ENCODE measurements around the gene TBC1D2. TPM values are rescaled to one million over a fixed set of nuclear protein-coding genes. Genes with fewer than 3 reads are reported as not detected.
"Not testable (repeated sequence)": the region's sequence is repeated elsewhere in the genome, so short reads cannot be mapped to it uniquely, and the experiment has no call there.

The TBC1D2 gene
- total and polyA plus RNA-seq, 5 donors, result 1.6 to 3.5 (median 3.0) TPM

GRCh38 chr9:98289614-98290201 is 34.3 kb upstream of the TBC1D2 start:
- H3K4me3 ChIP-seq (ENCODE audit: low read length), result no peak overlapping the region
- WGBS, result 59% methylated on average over 12 of the region's 12 CpGs
- no peaks in the 10 kb centered on the region for H3K9me3 ChIP-seq (ENCODE audit: control insufficient read depth, low read length)
- no peak for DNase-seq
- no peak overlapping the region for H3K27ac ChIP-seq (ENCODE audit: low read length)
- peak; percentile 31 to 40 for ATAC-seq
- no peaks in the 10 kb centered on the region for H3K4me1 ChIP-seq (ENCODE audit: control insufficient read depth, insufficient read depth, low read length)
- intact Hi-C loops (cut with DNase I), result no loop called here
- H3K27me3 ChIP-seq (ENCODE audit: control insufficient read depth, insufficient read depth), result no peaks in the 10 kb centered on the region

DNA sequence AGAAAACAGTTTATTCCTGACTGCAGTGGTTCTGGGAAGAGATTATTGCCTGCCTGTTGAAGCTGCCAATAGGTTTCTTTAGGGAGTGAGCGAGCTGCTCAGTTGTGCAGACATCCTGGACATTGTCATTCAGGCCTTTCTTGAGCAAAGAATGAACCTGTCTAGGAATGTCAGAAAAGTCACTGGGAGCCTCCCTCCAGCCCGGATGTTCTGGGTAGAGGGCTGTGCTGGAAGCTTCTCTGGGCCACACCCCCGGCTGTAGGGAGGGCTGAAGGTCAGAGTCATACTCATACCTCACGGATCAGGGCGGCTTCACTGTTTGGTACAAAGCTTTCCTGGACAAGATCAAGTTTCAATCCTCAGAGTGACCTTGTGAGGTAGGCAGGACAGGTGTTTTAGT is 33.4 kb upstream of the TBC1D2 start:
- Histone ChIP-seq H3K4me3 (ENCODE audit: low read length) (no peak overlapping the region), H3K9me3 (ENCODE audit: control insufficient read depth, low read length) (no peaks in the 10 kb centered on the region), H3K27ac (ENCODE audit: low read length) (no peak overlapping the region), H3K4me1 (ENCODE audit: control insufficient read depth, insufficient read depth, low read length) (no peaks in the 10 kb centered on the region), H3K27me3 (ENCODE audit: control insufficient read depth, insufficient read depth) (no peaks in the 10 kb centered on the region)
- intact Hi-C loops (cut with DNase I), result no loop called here
- ATAC-seq, result no peak
- DNase-seq, result no peak
- 72% methylated on average over 5 of the region's 5 CpGs for WGBS

DNA sequence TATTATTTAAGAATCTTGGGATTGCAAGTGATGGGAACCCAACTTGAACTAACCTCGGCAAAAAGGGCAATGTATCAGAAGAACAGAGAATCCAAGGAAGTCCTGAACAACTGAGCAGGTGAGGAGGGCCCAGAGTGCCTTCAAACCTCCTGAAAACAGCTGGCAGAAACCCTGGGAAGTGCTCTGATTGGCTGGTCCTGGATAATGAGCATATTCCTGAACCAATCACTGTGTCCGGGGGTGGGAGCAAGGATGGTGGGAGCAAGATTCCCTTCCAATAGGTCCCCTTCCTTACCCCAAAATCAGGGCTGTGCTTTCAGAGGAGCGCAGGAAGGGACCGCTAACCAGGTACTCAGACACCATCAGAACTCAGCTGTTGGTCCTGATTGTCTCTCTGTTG is 31.9 kb upstream of the TBC1D2 start:
- 93% methylated on average over 4 of the region's 4 CpGs for WGBS
- no peaks in the 10 kb centered on the region for H3K4me1 ChIP-seq (ENCODE audit: control insufficient read depth, insufficient read depth, low read length)
- ATAC-seq, result no peak
- H3K27ac ChIP-seq (ENCODE audit: low read length), result no peak overlapping the region
- no peak for DNase-seq
- H3K27me3 ChIP-seq (ENCODE audit: control insufficient read depth, insufficient read depth), result no peaks in the 10 kb centered on the region
- no peak overlapping the region for H3K4me3 ChIP-seq (ENCODE audit: low read length)
- no peaks in the 10 kb centered on the region for H3K9me3 ChIP-seq (ENCODE audit: control insufficient read depth, low read length)
- intact Hi-C loops (cut with DNase I), result no loop called here

DNA sequence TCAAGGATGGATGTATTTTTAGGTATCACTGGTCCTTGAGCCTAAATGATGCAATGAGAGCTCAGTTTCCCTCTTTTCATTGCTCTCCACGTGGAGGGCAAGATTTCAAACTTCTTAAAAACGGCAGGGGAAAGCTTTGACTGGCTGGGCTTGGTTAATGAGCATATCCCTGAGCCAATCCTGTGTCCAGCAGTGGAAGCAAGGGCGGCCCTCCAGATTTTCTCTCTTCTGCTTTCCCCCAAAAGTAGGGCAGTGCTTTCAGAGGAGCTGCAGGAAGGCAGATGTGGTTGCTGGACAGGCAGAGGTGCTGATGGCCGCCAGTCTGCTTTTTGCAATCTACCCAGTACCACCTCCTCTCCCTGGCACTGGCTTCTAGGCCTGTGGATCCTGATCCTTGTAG is 30.0 kb upstream of the TBC1D2 start:
- intact Hi-C loops (cut with DNase I), result no loop called here
- Histone ChIP-seq H3K4me3 (ENCODE audit: low read length) (no peak overlapping the region), H3K9me3 (ENCODE audit: control insufficient read depth, low read length) (no peaks in the 10 kb centered on the region), H3K27ac (ENCODE audit: low read length) (no peak overlapping the region), H3K4me1 (ENCODE audit: control insufficient read depth, insufficient read depth, low read length) (no peaks in the 10 kb centered on the region), H3K27me3 (ENCODE audit: control insufficient read depth, insufficient read depth) (no peaks in the 10 kb centered on the region)
- 71% methylated on average over 4 of the region's 4 CpGs for WGBS
- DNase-seq (no peak), ATAC-seq (no peak)

GRCh38 chr9:98284754-98285153 is 29.3 kb upstream of the TBC1D2 start:
- no peak for DNase-seq

DNA sequence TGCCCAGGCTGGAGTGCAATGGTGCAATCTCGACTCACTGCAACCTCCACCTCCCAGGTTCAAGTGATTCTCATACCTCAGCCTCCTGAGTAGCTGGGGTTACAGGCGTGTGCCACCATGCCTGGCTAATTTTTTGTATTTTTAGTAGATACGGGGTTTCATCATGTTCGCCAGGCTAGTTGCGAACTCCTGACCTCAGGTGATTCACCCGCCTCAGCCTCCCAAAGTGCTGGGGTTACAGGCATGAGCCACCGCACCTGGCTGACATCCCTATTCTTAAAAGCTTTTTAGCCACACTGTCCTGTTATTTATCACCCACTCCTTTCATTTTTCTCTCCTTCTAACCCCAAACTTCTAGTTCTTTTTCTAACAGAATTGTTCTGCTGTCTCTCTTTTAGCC is 27.7 kb upstream of the TBC1D2 start:
- ATAC-seq; H3K27me3 ChIP-seq (ENCODE audit: control insufficient read depth, insufficient read depth); DNase-seq; H3K27ac ChIP-seq (ENCODE audit: low read length); H3K4me1 ChIP-seq (ENCODE audit: control insufficient read depth, insufficient read depth, low read length); H3K9me3 ChIP-seq (ENCODE audit: control insufficient read depth, low read length); intact Hi-C loops (cut with DNase I); H3K4me3 ChIP-seq (ENCODE audit: low read length): not testable (repeated sequence)
- WGBS, result 81% methylated on average over 7 of the region's 7 CpGs

More at GRCh38 chr9:98284754-98285153, 29.3 kb upstream of the TBC1D2 start:
- intact Hi-C loops (cut with DNase I), result no loop called here
- WGBS, result 73% methylated on average over 3 of the region's 3 CpGs
- Histone ChIP-seq H3K9me3 (ENCODE audit: control insufficient read depth, low read length) (no peaks in the 10 kb centered on the region), H3K27me3 (ENCODE audit: control insufficient read depth, insufficient read depth) (no peaks in the 10 kb centered on the region), H3K4me3 (ENCODE audit: low read length) (no peak overlapping the region), H3K4me1 (ENCODE audit: control insufficient read depth, insufficient read depth, low read length) (no peaks in the 10 kb centered on the region), H3K27ac (ENCODE audit: low read length) (no peak overlapping the region)
- ATAC-seq, result no peak

GRCh38 chr9:98281281-98281680 is 25.8 kb upstream of the TBC1D2 start:
- no peaks in the 10 kb centered on the region for H3K4me1 ChIP-seq (ENCODE audit: control insufficient read depth, insufficient read depth, low read length)
- 91% methylated on average over 1 of the region's 1 CpG for WGBS
- no peak overlapping the region for H3K27ac ChIP-seq (ENCODE audit: low read length)
- no peak for ATAC-seq
- H3K27me3 ChIP-seq (ENCODE audit: control insufficient read depth, insufficient read depth), result no peaks in the 10 kb centered on the region
- H3K9me3 ChIP-seq (ENCODE audit: control insufficient read depth, low read length), result no peaks in the 10 kb centered on the region
- H3K4me3 ChIP-seq (ENCODE audit: low read length), result no peak overlapping the region
- no peak for DNase-seq
- intact Hi-C loops (cut with DNase I), result no loop called here

DNA sequence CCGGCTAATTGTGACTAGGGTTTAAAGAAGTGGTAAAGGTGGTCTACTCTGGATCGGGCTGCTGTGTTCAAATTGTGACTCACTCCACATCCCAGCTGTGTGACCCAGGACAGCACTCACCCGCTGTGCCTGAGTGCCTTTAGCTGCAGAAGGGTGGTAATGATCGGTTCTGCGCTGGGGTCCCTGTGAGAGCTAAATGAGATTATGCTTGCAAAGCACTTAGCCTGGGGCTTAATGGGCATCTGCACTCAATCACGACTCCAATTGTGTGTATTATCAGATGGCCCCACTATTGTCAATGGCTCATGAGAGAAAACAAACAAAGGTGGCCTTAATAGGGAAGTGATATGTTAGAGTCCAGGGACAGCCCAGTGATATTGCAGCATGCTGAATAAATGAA is 25.1 kb upstream of the TBC1D2 start:
- DNase-seq, result no peak
- H3K4me1 ChIP-seq (ENCODE audit: control insufficient read depth, insufficient read depth, low read length), result no peaks in the 10 kb centered on the region
- H3K4me3 ChIP-seq (ENCODE audit: low read length), result no peak overlapping the region
- 47% methylated on average over 6 of the region's 6 CpGs for WGBS
- H3K9me3 ChIP-seq (ENCODE audit: control insufficient read depth, low read length), result no peaks in the 10 kb centered on the region
- no peak for ATAC-seq
- H3K27me3 ChIP-seq (ENCODE audit: control insufficient read depth, insufficient read depth), result no peaks in the 10 kb centered on the region
- no peak overlapping the region for H3K27ac ChIP-seq (ENCODE audit: low read length)
- intact Hi-C loops (cut with DNase I), result no loop called here

GRCh38 chr9:98280162-98280561 is 24.7 kb upstream of the TBC1D2 start:
- no peak for ATAC-seq

DNA sequence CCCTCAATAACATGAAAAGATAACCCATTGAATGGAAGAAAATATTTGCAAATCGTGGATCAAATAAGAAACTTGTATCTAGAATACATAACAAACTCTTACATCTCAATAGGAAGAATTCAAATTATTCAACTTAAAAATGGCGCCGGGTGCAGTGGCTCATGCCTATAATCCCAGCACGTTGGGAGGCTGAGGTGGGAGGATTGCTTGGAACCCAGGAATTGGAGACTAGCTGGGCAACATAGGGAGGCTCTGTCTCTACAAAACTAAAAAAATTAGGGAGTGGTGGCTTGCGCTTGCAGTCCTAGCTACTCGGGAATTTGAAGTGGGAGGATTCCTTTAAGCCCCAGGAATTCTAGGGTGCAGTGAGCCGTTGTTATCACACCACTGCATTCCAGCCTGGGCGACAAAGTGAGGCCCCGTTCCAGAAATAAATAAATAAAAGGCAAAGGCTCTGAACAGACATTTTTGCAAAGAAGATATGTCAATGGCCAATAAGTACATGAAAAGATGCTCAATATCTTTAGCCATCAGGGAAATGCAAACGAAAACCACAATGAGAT is 21.5 kb upstream of the TBC1D2 start:
- H3K4me1 ChIP-seq (ENCODE audit: control insufficient read depth, insufficient read depth, low read length), result no peaks in the 10 kb centered on the region
- no peaks in the 10 kb centered on the region for H3K27me3 ChIP-seq (ENCODE audit: control insufficient read depth, insufficient read depth)
- ATAC-seq (no peak), DNase-seq (no peak)
- no peak overlapping the region for H3K27ac ChIP-seq (ENCODE audit: low read length)
- 59% methylated on average over 10 of the region's 10 CpGs for WGBS
- no peak overlapping the region for H3K4me3 ChIP-seq (ENCODE audit: low read length)
- no peaks in the 10 kb centered on the region for H3K9me3 ChIP-seq (ENCODE audit: control insufficient read depth, low read length)
- intact Hi-C loops (cut with DNase I), result no loop called here

More at GRCh38 chr9:98280162-98280561, 24.7 kb upstream of the TBC1D2 start:
- intact Hi-C loops (cut with DNase I), result no loop called here
- no peaks in the 10 kb centered on the region for H3K9me3 ChIP-seq (ENCODE audit: control insufficient read depth, low read length)
- no peak overlapping the region for H3K4me3 ChIP-seq (ENCODE audit: low read length)
- H3K27ac ChIP-seq (ENCODE audit: low read length), result no peak overlapping the region
- H3K4me1 ChIP-seq (ENCODE audit: control insufficient read depth, insufficient read depth, low read length), result no peaks in the 10 kb centered on the region
- WGBS, result 78% methylated on average over 2 of the region's 2 CpGs
- no peak for DNase-seq
- no peaks in the 10 kb centered on the region for H3K27me3 ChIP-seq (ENCODE audit: control insufficient read depth, insufficient read depth)

DNA sequence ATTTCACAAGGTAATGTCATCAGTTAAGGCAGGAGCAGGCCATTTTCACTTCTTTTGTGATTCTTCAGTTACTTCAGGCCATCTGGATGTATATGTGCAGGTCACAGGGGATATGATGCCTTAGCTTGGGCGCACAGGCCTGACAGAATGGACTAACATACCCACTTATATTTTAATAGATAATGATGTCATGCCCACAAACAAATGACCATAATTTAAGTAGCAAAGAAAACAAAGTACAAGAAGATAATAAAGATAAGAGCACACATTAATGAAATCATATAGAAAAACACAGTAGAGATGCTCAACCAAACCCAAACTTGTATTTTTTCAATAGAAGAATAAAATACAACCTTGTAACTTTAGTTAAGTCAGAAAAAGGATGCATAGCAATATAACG is 19.7 kb upstream of the TBC1D2 start:
- no peak overlapping the region for H3K27ac ChIP-seq (ENCODE audit: low read length)
- DNase-seq (no peak), ATAC-seq (no peak)
- 90% methylated on average over 2 of the region's 2 CpGs for WGBS
- no peaks in the 10 kb centered on the region for H3K9me3 ChIP-seq (ENCODE audit: control insufficient read depth, low read length)
- H3K4me1 ChIP-seq (ENCODE audit: control insufficient read depth, insufficient read depth, low read length), result no peaks in the 10 kb centered on the region
- intact Hi-C loops (cut with DNase I), result no loop called here
- no peaks in the 10 kb centered on the region for H3K27me3 ChIP-seq (ENCODE audit: control insufficient read depth, insufficient read depth)
- H3K4me3 ChIP-seq (ENCODE audit: low read length), result no peak overlapping the region

- WGBS, result 81% methylated on average over 3 of the region's 3 CpGs
- Histone ChIP-seq H3K27ac (ENCODE audit: low read length) (no peak overlapping the region), H3K4me3 (ENCODE audit: low read length) (no peak overlapping the region), H3K4me1 (ENCODE audit: control insufficient read depth, insufficient read depth, low read length) (no peaks in the 10 kb centered on the region), H3K27me3 (ENCODE audit: control insufficient read depth, insufficient read depth) (no peaks in the 10 kb centered on the region), H3K9me3 (ENCODE audit: control insufficient read depth, low read length) (no peaks in the 10 kb centered on the region)
- ATAC-seq (no peak), DNase-seq (no peak)
- intact Hi-C loops (cut with DNase I), result no loop called here
Measured at GRCh38 chr9:98272083-98272482, 16.6 kb upstream of the TBC1D2 start.

Data from right cardiac atrium (tissue), 5 donors.